Measurements from ENCODE around the gene DNAH3.
"Not testable (repeated sequence)": the region's sequence is repeated elsewhere in the genome, so short reads cannot be mapped to it uniquely, and the experiment has no call there.

The DNAH3 gene

GRCh38 chr16:21069986-21070385, 80.7 kb downstream of the DNAH3 start:
- DNase-seq = no peak

GRCh38 chr16:21064203-21064602, 86.4 kb downstream of the DNAH3 start:
- no peak for DNase-seq

GRCh38 chr16:21063314-21063713, 87.3 kb downstream of the DNAH3 start:
- DNase-seq = not testable (repeated sequence)

GRCh38 chr16:21060027-21060510, 90.6 kb downstream of the DNAH3 start:
- DNase-seq = no peak

GRCh38 chr16:21057875-21058274, 92.8 kb downstream of the DNAH3 start:
- DNase-seq = no peak

GRCh38 chr16:21056396-21056795, 94.2 kb downstream of the DNAH3 start:
- peak; percentile 5 to 33 for DNase-seq

GRCh38 chr16:21055738-21056137, 94.9 kb downstream of the DNAH3 start:
- DNase-seq = not testable (repeated sequence)

- DNase-seq = no peak
Measured at GRCh38 chr16:21053590-21053989, 97.1 kb downstream of the DNAH3 start.

GRCh38 chr16:21048091-21048912, 102.3 kb downstream of the DNAH3 start:
- DNase-seq = not testable (repeated sequence)

- DNase-seq = no peak
Measured at GRCh38 chr16:21038197-21038596, 112.4 kb downstream of the DNAH3 start.

- no peak for DNase-seq
Measured at GRCh38 chr16:21037736-21038135, 112.9 kb downstream of the DNAH3 start.

- DNase-seq = no peak
Measured at GRCh38 chr16:21037168-21037567, 113.5 kb downstream of the DNAH3 start.

- no peak for DNase-seq
Measured at GRCh38 chr16:21036471-21036870, 114.2 kb downstream of the DNAH3 start.

- DNase-seq = no peak
Measured at GRCh38 chr16:21033704-21034103, 116.9 kb downstream of the DNAH3 start.

GRCh38 chr16:21033264-21033663, 117.4 kb downstream of the DNAH3 start:
- DNase-seq = no peak

GRCh38 chr16:21028728-21029127, 121.9 kb downstream of the DNAH3 start:
- no peak for DNase-seq

GRCh38 chr16:21026846-21027245, 123.8 kb downstream of the DNAH3 start:
- DNase-seq = no peak

- no peak for DNase-seq
Measured at GRCh38 chr16:21023509-21024202, 127.0 kb downstream of the DNAH3 start.

- DNase-seq = no peak
Measured at GRCh38 chr16:21021316-21021715, 129.3 kb downstream of the DNAH3 start.

- DNase-seq = no peak
Measured at GRCh38 chr16:21009815-21010214, 140.8 kb downstream of the DNAH3 start.

GRCh38 chr16:21005008-21005407, 145.6 kb downstream of the DNAH3 start:
- no peak for DNase-seq

- no peak for DNase-seq
Measured at GRCh38 chr16:21001262-21001661, 149.4 kb downstream of the DNAH3 start.

- no peak for DNase-seq
Measured at GRCh38 chr16:20997147-20997546, 153.5 kb downstream of the DNAH3 start.

GRCh38 chr16:20995711-20996110, 154.9 kb downstream of the DNAH3 start:
- peak in 1 of 2 experiments; percentile 1 for DNase-seq
